ENCODE data around the gene TNFAIP2.

Gene TNFAIP2

GRCh38 chr14:103158688-103159087 lies 35.4 kb downstream of the TNFAIP2 start:
- Histone ChIP-seq H3K27ac (no peak overlapping the region), H2AFZ (ENCODE audit: low read depth) (no peak overlapping the region), H3K9ac (no peak overlapping the region), H3K36me3 (ENCODE audit: insufficient read depth) (no peaks in the 10 kb centered on the region), H3K4me2 (no peak overlapping the region), H4K20me1 (ENCODE audit: insufficient read depth) (no peaks in the 10 kb centered on the region), H3K4me1 (ENCODE audit: low read depth, poor library complexity, severe bottlenecking) (no peaks in the 10 kb centered on the region), H3K4me3 (IDR thresholded peaks at IDR 0.05; ENCODE audit: insufficient read depth, low read depth, low read length) (no peak overlapping the region), H3K27me3 (ENCODE audit: insufficient read depth, low read depth) (no peaks in the 10 kb centered on the region), H3K79me2 (ENCODE audit: insufficient read depth, low read depth) (no peaks in the 10 kb centered on the region)
- TF ChIP-seq CTCF (conservative IDR thresholded peaks at IDR 0.05; ENCODE audit: low read depth, low read length): no peak

DNA sequence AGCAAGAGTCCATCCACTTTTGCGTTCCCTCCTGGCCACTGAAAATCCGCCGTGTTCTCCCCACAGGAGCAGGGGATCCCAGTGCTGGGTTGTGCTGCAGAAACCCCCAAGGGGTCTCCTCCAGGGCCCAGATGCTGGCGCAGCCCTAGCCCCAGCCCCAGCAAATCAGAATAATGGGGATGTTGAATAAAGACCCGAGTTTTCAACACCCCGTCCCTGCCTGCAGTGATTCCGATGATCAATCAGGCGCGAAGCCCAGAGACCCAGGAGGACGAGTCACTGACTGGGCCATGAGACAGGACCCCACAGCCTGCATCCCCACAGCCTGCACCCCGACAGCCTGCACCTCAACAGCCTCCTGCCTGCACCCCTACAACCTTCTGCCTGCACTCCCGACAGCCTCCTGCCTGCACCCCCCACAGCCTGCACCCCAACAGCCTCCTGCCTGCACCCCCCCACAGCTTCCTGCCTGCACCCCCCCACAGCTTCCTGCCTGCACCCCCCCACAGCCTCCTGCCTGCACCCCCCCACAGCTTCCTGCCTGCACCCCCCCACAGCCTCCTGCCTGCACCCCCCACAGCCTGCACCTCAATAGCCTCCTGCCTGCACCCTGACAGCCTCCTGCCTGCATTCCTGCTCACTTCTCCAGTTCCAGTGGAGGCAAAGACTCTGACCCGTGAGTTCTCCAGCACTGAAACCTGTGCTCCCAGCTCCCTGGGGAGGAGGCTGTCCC lies 37.2 kb downstream of the TNFAIP2 start:
- Histone ChIP-seq H2AFZ (ENCODE audit: low read depth) (no peak overlapping the region), H3K79me2 (ENCODE audit: insufficient read depth, low read depth) (no peaks in the 10 kb centered on the region), H4K20me1 (ENCODE audit: insufficient read depth) (no peaks in the 10 kb centered on the region), H3K27ac (no peak overlapping the region), H3K4me1 (ENCODE audit: low read depth, poor library complexity, severe bottlenecking) (no peaks in the 10 kb centered on the region), H3K4me3 (IDR thresholded peaks at IDR 0.05; ENCODE audit: insufficient read depth, low read depth, low read length) (no peak overlapping the region), H3K4me2 (no peak overlapping the region), H3K9ac (no peak overlapping the region), H3K27me3 (ENCODE audit: insufficient read depth, low read depth) (no peaks in the 10 kb centered on the region), H3K36me3 (ENCODE audit: insufficient read depth) (no peaks in the 10 kb centered on the region)
- no peak for TF ChIP-seq CTCF (conservative IDR thresholded peaks at IDR 0.05; ENCODE audit: low read depth, low read length)

- H4K20me1 ChIP-seq (ENCODE audit: insufficient read depth): no peaks in the 10 kb centered on the region
- H3K4me1 ChIP-seq (ENCODE audit: low read depth, poor library complexity, severe bottlenecking): no peaks in the 10 kb centered on the region
- no peak for TF ChIP-seq CTCF (conservative IDR thresholded peaks at IDR 0.05; ENCODE audit: low read depth, low read length)
- no peaks in the 10 kb centered on the region for H3K36me3 ChIP-seq (ENCODE audit: insufficient read depth)
- H3K4me2 ChIP-seq: no peak overlapping the region
- no peaks in the 10 kb centered on the region for H3K27me3 ChIP-seq (ENCODE audit: insufficient read depth, low read depth)
- H3K9ac ChIP-seq: no peak overlapping the region
- H3K4me3 ChIP-seq (IDR thresholded peaks at IDR 0.05; ENCODE audit: insufficient read depth, low read depth, low read length): no peak overlapping the region
- no peaks in the 10 kb centered on the region for H3K79me2 ChIP-seq (ENCODE audit: insufficient read depth, low read depth)
- no peak overlapping the region for H3K27ac ChIP-seq
- no peak overlapping the region for H2AFZ ChIP-seq (ENCODE audit: low read depth)
Observed at GRCh38 chr14:103161054-103161397, 37.8 kb downstream of the TNFAIP2 start.

GRCh38 chr14:103163199-103163598 lies 39.9 kb downstream of the TNFAIP2 start:
- Histone ChIP-seq H3K4me1 (ENCODE audit: low read depth, poor library complexity, severe bottlenecking) (no peaks in the 10 kb centered on the region), H3K79me2 (ENCODE audit: insufficient read depth, low read depth) (no peaks in the 10 kb centered on the region), H3K9ac (no peak overlapping the region), H3K27me3 (ENCODE audit: insufficient read depth, low read depth) (no peaks in the 10 kb centered on the region), H2AFZ (ENCODE audit: low read depth) (no peak overlapping the region), H3K4me2 (no peak overlapping the region), H3K4me3 (IDR thresholded peaks at IDR 0.05; ENCODE audit: insufficient read depth, low read depth, low read length) (no peak overlapping the region), H3K27ac (no peak overlapping the region), H3K36me3 (ENCODE audit: insufficient read depth) (no peaks in the 10 kb centered on the region), H4K20me1 (ENCODE audit: insufficient read depth) (no peaks in the 10 kb centered on the region)
- TF ChIP-seq CTCF (conservative IDR thresholded peaks at IDR 0.05; ENCODE audit: low read depth, low read length): no peak

All from KMS-11 (cell line).